Neural progenitor cell (in vitro differentiated cells): ENCODE measurements around the gene MYOF.

Experiments
- EZH2 ChIP-seq: fragments of 200-600 bp; sonication (generic); IDR thresholded peaks from 2 replicates; pipeline ENCODE4 v1.6.1; 2017; ENCODE audit warnings: antibody characterized with exemption, mild to moderate bottlenecking, moderate library complexity
- TF ChIP-seq, protein P1 (sequence below): fragments of 200-600 bp; sonication (generic); IDR thresholded peaks from 2 replicates; pipeline ENCODE4 v1.5.1; 2017; ENCODE audit warnings: antibody characterized with exemption, mild to moderate bottlenecking

DNA sequence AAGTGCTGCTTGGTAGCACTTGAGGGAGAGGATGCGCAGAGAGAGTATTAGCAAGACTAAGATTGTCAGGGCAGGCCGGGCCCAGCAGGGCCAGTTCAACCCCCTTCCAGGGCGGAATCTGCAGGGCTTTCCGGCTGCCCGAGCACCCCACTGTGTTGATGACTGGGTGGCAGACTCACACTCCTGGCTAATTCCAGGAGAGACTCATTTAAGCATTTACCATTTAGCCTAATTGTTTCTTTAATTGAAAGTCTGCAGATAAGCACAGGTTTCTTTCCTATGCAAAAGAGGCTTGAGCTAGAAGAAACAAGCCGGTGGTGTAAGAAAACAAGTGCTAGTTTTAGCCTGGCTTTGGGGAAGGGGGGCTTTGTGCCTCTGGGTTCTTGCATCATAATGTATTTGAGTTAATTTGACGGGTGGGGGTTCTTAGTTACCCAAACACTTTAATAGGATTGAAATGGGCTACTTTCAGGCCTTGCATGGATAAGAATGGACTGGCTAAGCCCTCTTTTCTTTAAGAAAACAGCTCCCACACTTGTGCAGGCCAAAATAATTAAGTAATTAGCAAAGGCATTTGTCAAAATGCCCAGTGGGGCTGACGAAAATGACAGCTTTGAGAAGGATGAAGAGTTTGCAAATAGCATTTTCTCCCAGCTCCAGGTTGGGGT lies 201.3 kb downstream of the MYOF start:
- TF ChIP-seq EZH2: no peak
- TF ChIP-seq, protein P1, sequence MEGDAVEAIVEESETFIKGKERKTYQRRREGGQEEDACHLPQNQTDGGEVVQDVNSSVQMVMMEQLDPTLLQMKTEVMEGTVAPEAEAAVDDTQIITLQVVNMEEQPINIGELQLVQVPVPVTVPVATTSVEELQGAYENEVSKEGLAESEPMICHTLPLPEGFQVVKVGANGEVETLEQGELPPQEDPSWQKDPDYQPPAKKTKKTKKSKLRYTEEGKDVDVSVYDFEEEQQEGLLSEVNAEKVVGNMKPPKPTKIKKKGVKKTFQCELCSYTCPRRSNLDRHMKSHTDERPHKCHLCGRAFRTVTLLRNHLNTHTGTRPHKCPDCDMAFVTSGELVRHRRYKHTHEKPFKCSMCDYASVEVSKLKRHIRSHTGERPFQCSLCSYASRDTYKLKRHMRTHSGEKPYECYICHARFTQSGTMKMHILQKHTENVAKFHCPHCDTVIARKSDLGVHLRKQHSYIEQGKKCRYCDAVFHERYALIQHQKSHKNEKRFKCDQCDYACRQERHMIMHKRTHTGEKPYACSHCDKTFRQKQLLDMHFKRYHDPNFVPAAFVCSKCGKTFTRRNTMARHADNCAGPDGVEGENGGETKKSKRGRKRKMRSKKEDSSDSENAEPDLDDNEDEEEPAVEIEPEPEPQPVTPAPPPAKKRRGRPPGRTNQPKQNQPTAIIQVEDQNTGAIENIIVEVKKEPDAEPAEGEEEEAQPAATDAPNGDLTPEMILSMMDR: no peak
